Measurements from ENCODE around the gene ZNF217. TPM values are rescaled to one million over a fixed set of nuclear protein-coding genes. Genes with fewer than 3 reads are reported as not detected.
"Not testable (repeated sequence)": the region's sequence is repeated elsewhere in the genome, so short reads cannot be mapped to it uniquely, and the experiment has no call there.

ZNF217 gene
- total and polyA plus RNA-seq, 5 donors = 4.5 to 15.6 (median 9.9) TPM

DNA sequence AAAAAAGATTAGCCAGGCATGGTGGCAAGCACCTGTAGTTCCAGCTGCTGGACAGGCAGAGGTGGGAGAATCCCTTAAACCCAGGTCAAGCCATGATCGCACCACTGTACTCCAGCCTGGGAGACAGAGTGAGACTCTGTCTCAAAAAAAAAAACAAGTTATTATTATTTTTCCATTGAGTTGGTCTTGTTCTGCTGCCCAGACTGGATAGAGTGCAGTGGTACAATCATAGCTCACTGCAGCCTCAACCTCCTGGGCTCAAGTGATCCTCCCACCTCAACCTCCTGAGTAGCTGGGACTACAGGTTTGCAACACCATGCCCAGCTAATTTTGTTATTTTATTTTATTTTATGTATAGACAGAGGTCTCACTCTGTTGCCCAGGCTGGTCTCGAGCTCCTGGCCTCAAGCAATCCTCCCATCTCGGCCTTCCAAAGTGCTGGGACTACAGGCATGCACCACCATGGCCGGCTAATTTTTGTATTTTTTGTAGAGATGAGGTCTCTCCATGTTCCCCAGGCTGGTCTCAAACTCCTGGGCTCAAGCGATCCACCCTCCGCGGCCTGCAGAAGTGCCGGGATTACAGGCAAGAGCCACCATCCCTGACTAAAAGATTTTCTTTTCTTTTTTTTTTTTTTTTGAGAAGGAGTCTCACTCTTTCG lies 31.4 kb downstream of the ZNF217 start:
- not testable (repeated sequence) for H3K9me3 ChIP-seq (ENCODE audit: control insufficient read depth, low read length); H3K4me1 ChIP-seq (ENCODE audit: control insufficient read depth, insufficient read depth, low read length); H3K4me3 ChIP-seq (ENCODE audit: low read length); H3K27me3 ChIP-seq (ENCODE audit: control insufficient read depth, insufficient read depth); ATAC-seq; H3K27ac ChIP-seq (ENCODE audit: low read length)
- 97% methylated on average over 9 of the region's 9 CpGs for WGBS
- intact Hi-C loops (cut with DNase I) = loop anchor here in 1 of 4 donors (10.0 kb wide), 1 partner anchor 1247 kb away; no protein-coding TSS in a partner anchor
- peak in 1 of 3 donors; percentile 27 for DNase-seq

DNA sequence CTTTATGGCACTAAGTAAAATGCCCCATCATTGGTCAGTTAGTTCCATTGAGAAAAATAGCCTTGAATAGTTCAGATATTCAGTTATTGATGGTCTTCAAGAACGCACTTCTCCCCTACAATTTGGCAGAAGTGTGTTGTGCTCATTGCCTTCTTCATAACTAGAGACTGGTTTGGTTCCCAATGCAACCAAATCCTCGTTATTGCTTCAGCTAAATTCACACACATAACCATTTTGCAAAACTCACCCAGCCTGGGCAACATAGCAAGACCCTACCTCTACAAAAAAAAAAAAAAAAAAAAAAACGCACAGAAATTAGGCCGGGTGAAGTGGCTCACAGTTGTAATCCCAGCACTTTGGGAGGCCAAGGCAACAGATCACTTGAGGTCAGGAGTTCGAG lies 32.1 kb downstream of the ZNF217 start:
- no peaks in the 10 kb centered on the region for H3K9me3 ChIP-seq (ENCODE audit: control insufficient read depth, low read length)
- no peak overlapping the region for H3K27ac ChIP-seq (ENCODE audit: low read length)
- intact Hi-C loops (cut with DNase I) = loop anchor here in 1 of 4 donors (10.0 kb wide), 1 partner anchor 1247 kb away; no protein-coding TSS in a partner anchor
- ATAC-seq (no peak), DNase-seq (no peak)
- WGBS = 95% methylated on average over 5 of the region's 5 CpGs
- H3K27me3 ChIP-seq (ENCODE audit: control insufficient read depth, insufficient read depth) = no peaks in the 10 kb centered on the region
- H3K4me3 ChIP-seq (ENCODE audit: low read length) = no peak overlapping the region
- H3K4me1 ChIP-seq (ENCODE audit: control insufficient read depth, insufficient read depth, low read length) = no peaks in the 10 kb centered on the region

DNA sequence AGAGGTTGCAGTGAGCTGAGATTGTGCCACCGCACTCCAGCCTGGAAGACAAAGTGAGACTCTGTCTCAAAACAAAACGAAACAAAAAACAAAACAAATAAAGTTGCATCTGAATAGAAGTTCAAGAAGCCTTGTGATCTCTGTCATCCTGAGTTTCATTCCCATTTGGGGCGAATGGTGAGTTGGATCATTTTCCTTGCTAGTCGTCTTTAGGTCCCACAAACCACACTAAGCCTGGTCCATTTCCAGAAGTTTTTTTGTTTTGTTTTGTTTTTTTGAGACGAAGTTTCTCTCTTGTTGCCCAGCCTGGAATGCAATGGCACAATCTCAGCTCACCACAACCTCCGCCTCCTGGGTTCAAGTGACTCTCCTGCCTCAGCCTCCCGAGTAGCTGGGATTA lies 33.8 kb downstream of the ZNF217 start:
- Histone ChIP-seq H3K27ac (ENCODE audit: low read length) (no peak overlapping the region), H3K9me3 (ENCODE audit: control insufficient read depth, low read length) (no peaks in the 10 kb centered on the region), H3K27me3 (ENCODE audit: control insufficient read depth, insufficient read depth) (no peaks in the 10 kb centered on the region), H3K4me3 (ENCODE audit: low read length) (no peak overlapping the region), H3K4me1 (ENCODE audit: control insufficient read depth, insufficient read depth, low read length) (no peaks in the 10 kb centered on the region)
- ATAC-seq = no peak
- peak in 1 of 3 donors; percentile 24 for DNase-seq
- 89% methylated on average over 7 of the region's 7 CpGs for WGBS
- intact Hi-C loops (cut with DNase I) = loop anchor here in 1 of 4 donors (10.0 kb wide), 1 partner anchor 1245 kb away; no protein-coding TSS in a partner anchor

DNA sequence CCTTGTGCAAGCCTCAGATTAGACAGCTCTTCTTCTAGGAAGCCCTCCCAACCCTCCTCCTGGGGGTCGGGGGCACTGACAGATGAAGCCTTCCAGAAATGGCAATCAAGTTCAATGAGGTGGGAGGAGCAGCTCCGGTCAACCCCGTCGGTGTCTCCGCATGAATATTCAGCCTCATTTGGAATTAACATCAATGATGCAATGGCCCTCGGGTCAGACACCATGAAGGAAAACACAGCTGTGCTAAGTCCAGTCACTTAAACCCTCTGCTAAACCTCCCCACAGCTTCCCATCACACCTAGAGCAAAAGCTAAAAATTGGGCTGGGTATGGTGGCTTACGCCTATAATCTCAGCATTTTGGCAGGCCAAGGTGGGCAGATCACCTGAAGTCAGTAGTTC lies 36.5 kb downstream of the ZNF217 start:
- H3K27me3 ChIP-seq (ENCODE audit: control insufficient read depth, insufficient read depth) = no peaks in the 10 kb centered on the region
- no peaks in the 10 kb centered on the region for H3K9me3 ChIP-seq (ENCODE audit: control insufficient read depth, low read length)
- H3K4me1 ChIP-seq (ENCODE audit: control insufficient read depth, insufficient read depth, low read length) = no peaks in the 10 kb centered on the region
- DNase-seq (no peak), ATAC-seq (no peak)
- no peak overlapping the region for H3K27ac ChIP-seq (ENCODE audit: low read length)
- WGBS = 75% methylated on average over 7 of the region's 7 CpGs
- intact Hi-C loops (cut with DNase I) = no loop called here
- H3K4me3 ChIP-seq (ENCODE audit: low read length) = no peak overlapping the region

DNA sequence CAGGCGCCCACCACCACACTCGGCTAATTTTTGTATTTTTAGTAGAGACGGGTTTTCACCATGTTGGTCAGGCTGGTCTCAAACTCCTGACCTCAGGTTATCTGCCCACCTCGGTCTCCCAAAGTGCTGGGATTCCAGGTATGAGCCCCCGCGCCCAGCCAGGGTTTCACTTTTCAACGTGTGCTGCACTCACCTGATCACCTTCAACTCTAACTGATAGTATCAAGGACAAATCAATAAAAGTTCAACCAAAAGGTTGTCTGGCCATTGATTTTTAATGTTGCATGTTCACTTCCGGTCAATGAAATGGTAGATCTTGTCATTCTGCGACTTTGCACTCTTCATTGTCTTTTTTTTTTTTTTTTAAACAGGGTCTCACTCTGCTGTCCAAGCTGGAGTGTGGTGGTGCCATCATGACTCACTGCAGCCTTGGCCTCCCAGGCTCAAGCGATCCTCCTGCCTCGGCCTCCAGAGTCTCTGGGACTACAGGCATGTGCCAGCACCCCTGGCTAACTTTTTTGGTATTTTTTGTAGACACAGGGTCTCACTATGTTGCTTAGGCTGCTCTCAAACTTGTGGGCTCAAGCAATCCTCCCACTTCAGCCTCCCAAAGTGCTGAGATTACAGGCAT lies 37.3 kb downstream of the ZNF217 start:
- WGBS = 92% methylated on average over 11 of the region's 11 CpGs
- intact Hi-C loops (cut with DNase I) = no loop called here

DNA sequence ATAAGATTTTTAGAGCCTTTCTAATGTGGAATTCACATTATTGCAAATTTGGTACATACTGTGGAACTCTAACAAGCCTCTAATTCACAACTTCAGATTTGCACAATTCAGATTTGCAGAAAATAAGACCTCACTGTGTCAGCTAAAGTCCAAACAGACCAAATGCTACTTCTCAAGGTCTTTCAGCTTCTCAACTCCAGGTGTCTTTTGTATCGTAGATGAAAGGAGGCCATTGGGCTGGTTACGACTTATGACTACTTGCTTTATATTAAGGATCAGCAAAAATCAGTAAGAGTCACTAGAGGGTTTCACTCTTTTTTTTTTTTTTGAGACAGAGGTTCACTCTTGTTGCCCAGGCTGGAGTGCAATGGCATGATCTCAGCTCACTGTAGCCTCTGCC lies 37.8 kb downstream of the ZNF217 start:
- intact Hi-C loops (cut with DNase I) = no loop called here
- Histone ChIP-seq H3K27ac (ENCODE audit: low read length) (no peak overlapping the region), H3K27me3 (ENCODE audit: control insufficient read depth, insufficient read depth) (no peaks in the 10 kb centered on the region), H3K9me3 (ENCODE audit: control insufficient read depth, low read length) (no peaks in the 10 kb centered on the region), H3K4me1 (ENCODE audit: control insufficient read depth, insufficient read depth, low read length) (no peaks in the 10 kb centered on the region), H3K4me3 (ENCODE audit: low read length) (no peak overlapping the region)
- WGBS = 96% methylated on average over 2 of the region's 2 CpGs
- no peak for ATAC-seq
- no peak for DNase-seq

More for the DNA sequence above, 37.3 kb downstream of the ZNF217 start:
- no peaks in the 10 kb centered on the region for H3K4me1 ChIP-seq (ENCODE audit: control insufficient read depth, insufficient read depth, low read length)
- no peak overlapping the region for H3K27ac ChIP-seq (ENCODE audit: low read length)
- H3K9me3 ChIP-seq (ENCODE audit: control insufficient read depth, low read length) = no peaks in the 10 kb centered on the region
- H3K27me3 ChIP-seq (ENCODE audit: control insufficient read depth, insufficient read depth) = no peaks in the 10 kb centered on the region
- ATAC-seq = no peak
- H3K4me3 ChIP-seq (ENCODE audit: low read length) = no peak overlapping the region
- DNase-seq = no peak

DNA sequence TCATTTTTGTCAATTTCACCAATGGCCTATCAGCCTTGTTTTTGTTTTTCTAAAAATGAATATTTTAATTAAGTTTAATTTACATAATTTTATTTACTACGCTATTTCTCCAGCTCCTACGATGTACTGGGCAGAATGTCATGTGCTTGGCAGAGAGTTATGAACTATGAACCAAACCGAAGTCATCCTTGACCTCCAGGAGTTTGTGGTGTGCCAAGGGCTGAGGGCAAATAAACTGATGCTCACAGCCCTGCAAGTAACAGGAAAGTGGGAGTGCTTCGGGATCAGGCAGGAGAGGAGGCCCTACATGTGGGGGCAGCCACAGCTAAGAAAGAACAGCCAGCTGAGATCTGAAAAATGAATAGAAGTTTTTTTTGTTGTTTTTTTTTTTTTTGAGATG lies 38.6 kb downstream of the ZNF217 start:
- no peaks in the 10 kb centered on the region for H3K27me3 ChIP-seq (ENCODE audit: control insufficient read depth, insufficient read depth)
- no peaks in the 10 kb centered on the region for H3K9me3 ChIP-seq (ENCODE audit: control insufficient read depth, low read length)
- H3K4me1 ChIP-seq (ENCODE audit: control insufficient read depth, insufficient read depth, low read length) = no peaks in the 10 kb centered on the region
- 79% methylated on average over 4 of the region's 4 CpGs for WGBS
- intact Hi-C loops (cut with DNase I) = no loop called here
- ATAC-seq (no peak), DNase-seq (no peak)
- H3K4me3 ChIP-seq (ENCODE audit: low read length) = no peak overlapping the region
- H3K27ac ChIP-seq (ENCODE audit: low read length) = no peak overlapping the region

DNA sequence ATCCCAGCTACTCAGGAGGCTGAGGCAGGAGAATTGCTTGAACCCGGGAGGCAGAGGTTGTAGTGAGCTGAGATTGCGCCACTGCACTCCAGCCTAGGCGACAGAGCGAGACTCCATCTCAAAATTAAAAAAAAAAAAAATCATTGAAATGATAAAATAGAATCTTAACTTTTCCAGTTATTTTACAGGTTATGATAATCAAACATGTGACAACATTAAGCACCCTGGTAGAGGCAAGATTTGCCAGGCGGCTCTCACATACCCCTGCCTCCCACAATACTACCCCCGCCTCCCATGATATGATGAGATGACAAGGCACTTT lies 41.1 kb downstream of the ZNF217 start:
- not testable (repeated sequence) for ATAC-seq
- WGBS = 97% methylated on average over 6 of the region's 6 CpGs

DNA sequence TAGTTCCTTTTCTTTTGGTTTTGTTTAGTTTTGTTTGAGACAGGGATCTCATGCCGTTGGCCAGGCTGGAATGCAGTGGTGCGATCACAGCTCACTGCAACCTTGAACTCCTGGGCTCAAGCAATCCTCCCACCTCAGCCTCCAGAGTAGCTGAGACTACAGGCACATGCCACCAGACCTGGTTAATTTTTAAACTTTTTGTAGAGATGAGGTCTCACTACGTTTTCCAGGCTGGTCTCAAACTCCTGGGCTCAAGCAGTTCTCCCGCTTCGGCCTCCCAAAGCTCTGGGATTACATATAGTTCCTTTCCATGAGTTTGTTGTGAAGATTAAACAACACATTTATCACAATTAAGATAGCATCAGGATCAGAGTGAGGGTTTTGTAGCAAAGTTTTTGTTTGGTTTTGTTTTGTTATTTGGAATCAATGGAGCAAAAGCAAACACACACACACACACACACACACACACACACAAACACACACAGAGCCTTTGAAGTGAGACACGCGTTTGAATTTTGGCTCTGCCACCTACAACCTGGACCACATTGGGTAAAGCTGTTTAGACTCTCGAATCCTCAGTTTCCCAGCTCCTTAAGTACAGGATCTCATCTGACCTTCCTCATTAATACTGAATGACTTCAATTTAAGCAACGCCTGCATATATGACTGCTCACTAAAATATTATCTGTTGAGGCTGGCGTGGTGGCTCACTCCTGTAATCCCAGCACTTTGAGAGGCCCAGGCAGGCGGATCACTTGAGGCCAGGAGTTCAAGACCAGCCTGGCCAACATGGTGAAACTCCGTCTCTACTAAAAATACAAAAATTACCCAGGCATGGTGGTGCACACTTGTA lies 41.7 kb downstream of the ZNF217 start:
- H3K27ac ChIP-seq (ENCODE audit: low read length); DNase-seq; intact Hi-C loops (cut with DNase I); H3K4me1 ChIP-seq (ENCODE audit: control insufficient read depth, insufficient read depth, low read length); H3K4me3 ChIP-seq (ENCODE audit: low read length); H3K9me3 ChIP-seq (ENCODE audit: control insufficient read depth, low read length); H3K27me3 ChIP-seq (ENCODE audit: control insufficient read depth, insufficient read depth); ATAC-seq: not testable (repeated sequence)
- 91% methylated on average over 12 of the region's 12 CpGs for WGBS

More for the DNA sequence above, 41.1 kb downstream of the ZNF217 start:
- H3K9me3 ChIP-seq (ENCODE audit: control insufficient read depth, low read length); H3K4me1 ChIP-seq (ENCODE audit: control insufficient read depth, insufficient read depth, low read length); H3K27me3 ChIP-seq (ENCODE audit: control insufficient read depth, insufficient read depth); intact Hi-C loops (cut with DNase I); H3K4me3 ChIP-seq (ENCODE audit: low read length); H3K27ac ChIP-seq (ENCODE audit: low read length); DNase-seq: not testable (repeated sequence)

DNA sequence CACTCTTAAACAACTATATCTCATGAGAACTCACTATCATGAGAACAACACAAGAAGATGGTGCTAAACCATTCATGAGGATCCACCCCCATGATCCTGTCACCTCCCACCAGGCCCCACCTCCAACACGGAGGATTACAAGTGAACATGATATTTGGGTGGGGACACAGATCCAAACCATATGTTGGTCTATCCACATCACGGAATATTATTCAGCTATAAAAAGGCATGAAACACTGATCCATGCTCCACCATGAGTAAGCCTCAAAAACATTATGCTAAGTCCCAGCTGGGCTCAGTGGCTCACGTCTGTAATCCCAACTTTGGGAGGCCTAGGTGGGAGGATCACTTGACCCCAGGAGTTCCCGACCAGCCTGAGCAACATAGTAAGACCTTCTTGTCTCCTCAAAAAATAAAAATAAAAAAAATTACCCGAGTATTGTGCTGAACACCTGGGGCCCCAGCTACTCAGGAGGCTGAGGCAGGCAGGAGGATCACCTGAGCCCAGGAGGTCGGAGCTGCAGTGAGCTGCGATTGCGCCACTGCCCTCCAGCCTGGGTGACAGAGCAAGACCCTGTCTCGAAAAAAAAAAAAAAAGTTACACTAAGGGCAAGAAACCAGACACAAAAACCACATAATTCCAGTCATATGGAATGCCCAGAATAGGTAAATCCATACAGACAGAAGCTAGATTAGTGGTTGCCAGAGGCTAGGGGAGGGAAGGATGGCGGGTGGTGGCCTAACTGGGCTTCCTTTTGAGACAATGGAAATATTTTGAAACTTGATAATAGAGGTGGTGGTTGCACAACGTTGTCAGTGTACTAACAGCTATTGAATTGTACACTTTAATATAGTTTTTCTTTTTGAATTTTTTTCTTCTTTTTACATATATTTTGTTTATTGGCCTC lies 43.1 kb downstream of the ZNF217 start:
- 83% methylated on average over 11 of the region's 11 CpGs for WGBS
- no peak overlapping the region for H3K27ac ChIP-seq (ENCODE audit: low read length)
- DNase-seq (no peak), ATAC-seq (peak in 1 of 2 donors; percentile 34)
- H3K27me3 ChIP-seq (ENCODE audit: control insufficient read depth, insufficient read depth) = no peaks in the 10 kb centered on the region
- no peaks in the 10 kb centered on the region for H3K4me1 ChIP-seq (ENCODE audit: control insufficient read depth, insufficient read depth, low read length)
- intact Hi-C loops (cut with DNase I) = no loop called here
- no peaks in the 10 kb centered on the region for H3K9me3 ChIP-seq (ENCODE audit: control insufficient read depth, low read length)
- no peak overlapping the region for H3K4me3 ChIP-seq (ENCODE audit: low read length)

Measured in right cardiac atrium (tissue), 5 donors.